ENCODE data around the gene E4F1.

DNA sequence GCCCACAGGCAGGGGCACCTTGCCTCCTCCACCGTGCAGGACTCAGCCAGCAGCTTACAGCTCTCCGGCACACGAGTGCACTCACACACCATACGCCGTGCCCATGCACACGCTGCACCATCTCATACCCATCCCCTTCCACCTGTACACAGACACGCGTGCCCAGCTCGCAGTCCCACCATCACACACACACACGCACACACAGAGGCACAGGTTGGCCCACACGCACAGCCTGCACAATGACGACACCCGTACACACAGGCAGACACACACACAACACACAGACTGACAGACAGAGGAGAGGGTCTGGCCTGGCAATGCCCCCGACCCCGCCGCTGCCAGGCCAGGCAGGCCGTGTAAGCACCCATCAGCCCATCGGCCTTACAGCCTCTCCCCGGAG, 39.0 kb upstream of the E4F1 start:
- TF ChIP-seq GATA3 (IDR thresholded peaks at IDR 0.05; ENCODE audit: low read depth, low read length): no peak
- no peak for TF ChIP-seq GATA2 (IDR thresholded peaks at IDR 0.05; ENCODE audit: low read depth, low read length)

All from SH-SY5Y (cell line).